Muscle of arm (tissue), 12 donors: Measurements from ENCODE around the gene SCAPER. TPM values are rescaled to one million over a fixed set of nuclear protein-coding genes. Genes with fewer than 3 reads are reported as not detected.

ENCODE experiments used
- DNase-seq: peaks from one replicate; pipeline ENCODE4 v3.0.0-alpha.2; 2013
- polyA plus RNA-seq, 12 donors: library from polyadenylated mRNA; unstranded; fragments of 120-200 nt; gene quantifications; one replicate each; pipeline ENCODE4 v1.2.1, GENCODE V29; 2013; ENCODE audit not compliant: insufficient read length in 12 of 12

SCAPER gene
- polyA plus RNA-seq, 12 donors, result 32.0 to 103 (median 84.6) TPM; not detected in 1

DNA sequence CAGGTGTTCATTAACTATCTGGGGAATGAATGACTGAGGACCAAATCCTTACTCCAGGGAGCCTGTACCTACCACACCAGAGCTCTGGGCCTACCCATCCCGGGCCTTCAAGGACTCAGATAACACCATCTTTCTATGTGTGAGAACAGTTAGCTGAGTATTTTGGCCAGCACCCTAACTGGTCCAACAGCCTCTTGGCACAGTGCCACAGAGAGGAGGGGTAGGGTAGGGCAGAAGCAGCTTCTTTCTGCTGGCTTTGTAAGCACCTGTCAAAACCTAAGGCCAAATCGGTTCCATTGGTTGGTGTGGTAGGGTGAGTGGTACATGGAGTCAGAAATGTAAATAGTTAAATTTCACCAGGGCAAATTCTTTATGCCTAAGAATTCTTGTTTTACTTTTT is 541.9 kb downstream of the SCAPER start:
- DNase-seq, result no peak

DNA sequence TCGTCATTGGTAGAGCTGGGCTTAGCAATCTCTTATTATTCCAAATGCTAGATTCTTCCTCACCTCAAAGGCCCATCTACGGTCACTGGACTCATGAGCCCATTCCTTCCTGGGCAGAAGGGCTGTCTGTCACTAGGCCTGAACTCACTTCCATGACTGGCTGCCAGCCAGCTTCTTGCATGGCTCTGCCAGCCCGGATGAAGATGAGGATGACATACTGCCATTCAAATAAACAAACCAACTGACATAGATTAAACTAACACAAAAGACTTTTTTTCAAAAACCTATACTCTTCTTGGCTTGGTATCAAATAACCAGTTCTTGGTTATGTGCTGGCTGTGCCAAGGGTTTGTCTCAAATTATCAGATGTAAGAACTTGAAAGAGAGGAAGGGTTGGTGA is 544.7 kb downstream of the SCAPER start:
- no peak for DNase-seq

DNA sequence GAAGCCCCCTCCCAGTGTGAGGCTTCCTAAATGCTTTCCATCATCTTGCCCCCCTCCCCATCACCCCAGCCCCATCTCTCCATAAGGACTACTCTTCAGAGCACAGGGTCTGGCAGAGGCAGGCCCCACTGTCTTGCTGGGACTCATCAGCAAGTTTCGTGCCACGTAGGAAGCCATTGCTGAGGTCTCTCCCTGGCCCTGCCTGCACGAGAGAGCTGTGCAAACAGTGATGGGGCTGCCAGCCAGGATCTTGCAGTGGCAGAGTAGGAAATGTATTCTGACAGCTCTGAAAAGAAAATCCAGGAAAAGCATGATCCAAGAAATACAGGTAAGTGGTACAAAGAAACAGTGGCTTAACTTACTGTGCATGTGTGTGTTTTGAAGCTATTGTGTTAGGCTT is 546.0 kb downstream of the SCAPER start:
- DNase-seq, result no peak

DNA sequence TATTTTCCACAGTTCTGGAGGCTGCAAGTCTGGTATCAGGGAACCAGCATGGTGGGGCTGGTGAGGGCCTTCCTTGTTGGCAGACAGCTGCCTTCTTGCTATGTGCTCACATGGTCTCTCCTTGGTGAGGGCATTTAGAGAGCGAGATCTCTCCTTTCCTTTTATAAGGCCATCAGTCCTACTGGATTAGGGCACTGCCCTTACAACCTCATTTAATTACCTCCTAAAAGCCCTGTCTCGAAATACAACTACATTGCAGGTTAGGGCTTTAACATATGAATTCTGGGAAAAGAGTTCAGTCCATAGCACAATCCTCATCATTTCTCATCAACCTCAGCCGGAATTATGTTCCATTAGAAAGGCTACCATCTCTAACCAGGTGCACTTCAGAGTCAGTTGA is 546.7 kb downstream of the SCAPER start:
- DNase-seq, result no peak

DNA sequence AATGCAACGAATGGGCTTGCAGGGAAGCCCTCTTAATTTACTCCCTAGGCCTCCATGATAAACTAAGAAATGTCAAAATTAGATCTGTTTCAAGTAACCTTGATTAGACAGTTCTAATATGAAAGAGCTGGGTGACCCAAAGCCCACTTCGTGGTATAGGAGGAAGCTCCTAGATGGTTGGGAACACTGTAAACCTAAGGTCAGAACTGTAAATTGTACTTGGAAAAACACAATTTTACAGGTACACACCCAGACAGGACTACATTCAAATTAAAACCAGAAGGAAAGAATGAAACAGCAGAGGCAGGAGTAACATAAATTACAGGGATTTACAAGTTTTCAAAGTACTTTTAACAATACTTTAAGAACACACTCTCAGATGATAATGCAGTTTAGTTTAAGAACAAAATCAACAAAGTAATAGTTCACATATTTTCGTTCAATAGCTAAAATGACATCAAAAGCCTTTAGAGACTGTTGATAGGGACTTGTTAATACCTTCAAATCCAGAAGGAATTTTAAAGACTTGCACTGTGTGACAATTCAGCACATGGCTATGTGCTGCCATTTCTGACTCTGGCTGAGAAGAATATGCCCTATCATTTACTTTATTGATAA is 550.2 kb downstream of the SCAPER start:
- DNase-seq, result no peak

DNA sequence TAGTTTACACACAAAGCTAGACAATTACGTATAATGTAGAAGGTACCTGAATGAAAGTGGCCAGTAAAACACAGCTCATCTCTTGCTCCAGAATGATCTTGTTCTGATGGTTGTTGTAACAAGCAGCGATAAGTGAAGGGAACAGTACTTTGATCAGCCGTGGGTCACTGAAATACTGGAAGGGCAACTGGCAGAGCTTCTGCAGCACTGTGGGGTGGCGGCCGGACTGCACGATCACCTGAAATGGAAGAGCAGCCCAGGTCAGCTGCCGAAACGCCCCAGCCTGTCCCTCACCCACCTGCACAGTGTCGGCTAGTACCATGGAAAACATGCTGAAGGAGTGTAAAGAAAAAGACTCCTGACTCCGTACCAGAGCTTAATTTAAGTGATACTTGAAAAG is 551.2 kb downstream of the SCAPER start:
- no peak for DNase-seq

DNA sequence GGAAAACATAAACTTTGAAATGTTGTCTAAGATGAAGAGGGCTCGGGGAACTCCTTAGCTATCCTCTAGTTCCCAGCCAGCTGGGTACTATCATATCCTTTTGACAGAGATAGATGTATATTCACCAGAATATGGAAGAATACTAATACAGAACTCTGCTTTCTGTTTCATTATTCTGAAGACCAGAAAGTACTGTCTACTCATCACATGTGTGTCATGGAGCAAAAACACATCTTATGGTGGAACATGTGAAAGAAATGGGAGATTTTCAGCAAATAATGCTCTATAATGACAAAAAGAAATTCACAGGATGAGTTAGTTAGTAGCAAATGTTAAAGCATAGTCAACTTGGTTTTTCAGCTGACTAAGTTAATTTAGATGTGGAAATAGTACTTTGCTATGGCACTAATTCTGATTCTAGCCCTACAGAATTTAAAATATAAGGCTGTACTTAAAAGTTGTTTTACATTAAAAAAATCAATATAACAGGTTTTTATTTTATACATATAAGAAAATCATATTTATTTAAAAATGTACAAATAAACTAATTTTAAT is 552.0 kb downstream of the SCAPER start:
- no peak for DNase-seq

DNA sequence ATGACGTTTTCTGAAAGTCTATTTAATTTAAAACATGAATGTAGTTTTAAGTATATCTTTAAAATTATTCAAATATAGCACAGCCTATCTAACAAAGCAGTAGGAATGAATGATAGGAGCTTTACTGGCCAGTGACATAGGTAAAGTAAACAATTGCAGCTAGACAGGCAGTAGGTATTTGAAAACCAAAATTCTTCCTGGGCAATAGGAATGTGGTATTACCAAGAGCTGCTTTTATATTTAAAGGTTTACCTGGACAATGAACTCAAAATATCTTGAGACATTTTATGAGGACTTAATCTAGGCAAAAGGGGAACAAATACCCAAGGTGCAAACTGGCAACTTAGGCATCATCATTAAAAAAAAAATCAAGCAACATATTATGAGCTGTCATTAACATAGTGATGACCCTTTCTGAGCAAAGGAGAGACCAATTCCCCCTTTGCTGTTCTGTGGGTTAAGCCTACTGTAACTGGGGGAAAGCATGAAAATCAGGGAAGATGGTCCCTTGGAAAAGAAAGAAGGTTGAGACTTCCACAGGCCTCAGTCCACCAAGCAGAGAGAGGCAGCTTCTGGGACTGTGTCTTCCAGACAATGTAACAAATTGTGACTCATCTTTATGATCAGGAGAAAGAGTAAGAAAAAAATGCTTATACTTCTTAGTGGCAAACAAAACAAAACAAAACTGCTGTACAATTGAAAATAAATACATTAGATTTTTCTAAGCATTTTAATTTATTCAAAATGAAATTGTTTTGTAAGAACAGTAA is 555.7 kb downstream of the SCAPER start:
- no peak for DNase-seq

DNA sequence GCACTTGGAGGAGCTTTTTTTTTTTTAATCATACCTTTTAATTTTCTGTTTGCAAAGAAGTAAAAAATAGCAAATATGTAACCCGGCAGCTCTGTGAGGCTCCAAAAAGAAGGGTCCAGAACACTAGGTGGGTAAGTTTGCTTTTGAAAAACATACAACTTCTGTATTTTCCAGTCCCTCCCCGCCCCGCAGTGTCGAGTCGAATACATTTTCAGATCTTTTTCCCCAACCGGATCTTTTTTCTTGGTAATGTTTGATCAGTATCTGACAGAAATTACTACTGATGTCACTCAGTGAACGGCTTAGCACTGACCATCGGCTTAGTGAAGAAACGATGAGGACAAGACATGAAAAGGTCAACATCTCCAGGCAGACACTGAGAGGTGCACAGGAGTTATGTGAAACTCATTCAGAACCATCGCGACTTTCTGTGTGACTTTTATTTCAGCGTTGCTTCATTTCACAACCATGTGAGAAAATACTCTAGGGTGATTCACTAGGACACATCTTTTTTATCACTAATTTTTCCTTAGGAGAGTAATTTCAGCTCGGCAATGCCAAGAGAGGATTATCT is 557.6 kb downstream of the SCAPER start:
- DNase-seq, result no peak

DNA sequence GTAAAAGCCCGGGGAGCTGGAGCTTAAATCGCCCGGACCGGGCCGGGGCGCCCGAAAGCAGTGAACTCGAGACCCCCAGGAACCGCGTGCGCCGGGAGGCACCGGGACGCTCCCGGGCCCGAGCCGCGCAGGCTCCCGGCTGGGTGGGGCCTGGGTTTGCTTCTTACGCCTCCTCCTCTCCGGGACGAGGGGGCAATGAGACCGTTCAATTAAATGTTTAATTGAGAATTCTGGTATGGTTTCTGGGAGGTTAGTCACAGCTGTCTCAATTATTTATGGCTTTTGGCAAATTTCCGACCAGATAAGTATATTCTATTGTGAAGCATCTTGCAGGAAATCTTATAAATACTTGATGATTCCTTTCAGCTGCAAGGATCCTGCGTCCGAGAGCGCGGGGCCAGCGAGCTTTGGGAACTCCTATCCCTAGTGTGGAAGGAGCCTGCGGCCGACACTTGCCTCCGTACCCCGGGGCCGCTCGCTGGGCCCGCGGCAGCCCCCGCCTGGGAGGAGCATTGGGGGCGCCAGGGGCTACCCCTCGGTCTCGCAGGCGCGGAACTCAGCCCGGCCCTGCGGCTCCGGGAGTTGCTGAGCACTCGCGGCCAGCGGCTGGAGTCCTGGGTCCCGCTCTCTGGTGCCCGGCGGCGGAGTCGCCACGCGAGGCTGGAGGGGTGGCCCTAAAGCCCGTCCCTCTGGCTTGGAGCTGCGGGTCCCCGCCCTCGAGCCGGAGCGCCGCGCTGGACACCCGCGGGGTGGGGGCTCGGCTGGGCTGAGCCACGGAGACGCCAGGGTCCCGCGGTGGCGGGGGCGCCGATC is 558.3 kb downstream of the SCAPER start:
- DNase-seq, result no peak

DNA sequence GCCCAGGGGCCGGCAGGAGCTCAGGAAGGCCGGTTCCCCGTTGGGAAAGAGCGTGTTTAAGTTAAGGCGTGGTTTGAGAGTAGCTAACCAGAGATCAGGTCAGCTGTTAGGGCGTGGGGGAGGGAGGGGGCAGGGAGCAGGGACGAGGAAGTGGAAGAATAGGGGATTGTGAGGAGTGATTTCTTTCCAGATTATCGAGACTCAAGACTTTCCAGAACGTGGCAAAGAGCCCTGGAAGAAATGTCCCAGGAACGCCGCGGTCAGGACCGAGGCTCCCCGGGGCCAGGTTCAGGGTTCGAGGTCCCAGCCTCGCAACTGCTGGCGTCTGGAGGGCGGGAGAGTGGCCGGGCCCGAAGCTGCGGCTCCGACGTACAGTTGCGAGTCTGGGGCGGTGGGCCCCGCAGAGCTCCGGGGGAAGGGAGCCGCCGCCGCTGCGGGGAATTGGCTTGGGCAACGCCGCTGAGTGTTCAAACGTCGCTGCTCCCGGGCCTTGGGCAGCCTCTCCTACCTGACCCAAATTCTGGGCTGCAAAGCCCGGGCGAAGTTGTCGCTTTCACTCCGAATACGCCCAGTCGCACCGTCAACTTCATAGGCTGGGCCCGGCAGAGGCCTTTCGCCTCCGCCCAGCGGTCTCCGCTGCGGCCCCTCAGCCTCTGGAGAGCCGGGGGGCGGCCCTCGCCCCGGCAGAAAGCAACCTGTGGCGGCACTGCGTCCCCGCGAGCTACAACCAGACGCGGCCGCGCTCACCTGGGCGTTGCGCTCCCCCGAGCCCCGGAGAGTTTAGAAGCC is 559.1 kb downstream of the SCAPER start:
- no peak for DNase-seq

DNA sequence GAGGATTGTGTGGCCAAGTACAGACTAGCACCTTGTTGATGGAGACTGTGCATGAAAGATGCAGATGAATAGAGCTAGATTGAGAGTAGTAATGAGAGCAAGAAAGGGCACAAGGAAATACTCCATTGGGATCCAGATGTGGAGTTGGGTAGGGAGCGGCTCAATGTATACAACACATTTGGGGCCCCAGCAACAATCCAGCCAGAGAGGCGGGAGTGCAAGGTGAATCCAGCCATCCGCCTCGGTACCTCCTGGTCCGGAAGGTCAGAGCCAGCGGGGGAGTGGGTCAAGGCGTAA is 559.6 kb downstream of the SCAPER start:
- no peak for DNase-seq

DNA sequence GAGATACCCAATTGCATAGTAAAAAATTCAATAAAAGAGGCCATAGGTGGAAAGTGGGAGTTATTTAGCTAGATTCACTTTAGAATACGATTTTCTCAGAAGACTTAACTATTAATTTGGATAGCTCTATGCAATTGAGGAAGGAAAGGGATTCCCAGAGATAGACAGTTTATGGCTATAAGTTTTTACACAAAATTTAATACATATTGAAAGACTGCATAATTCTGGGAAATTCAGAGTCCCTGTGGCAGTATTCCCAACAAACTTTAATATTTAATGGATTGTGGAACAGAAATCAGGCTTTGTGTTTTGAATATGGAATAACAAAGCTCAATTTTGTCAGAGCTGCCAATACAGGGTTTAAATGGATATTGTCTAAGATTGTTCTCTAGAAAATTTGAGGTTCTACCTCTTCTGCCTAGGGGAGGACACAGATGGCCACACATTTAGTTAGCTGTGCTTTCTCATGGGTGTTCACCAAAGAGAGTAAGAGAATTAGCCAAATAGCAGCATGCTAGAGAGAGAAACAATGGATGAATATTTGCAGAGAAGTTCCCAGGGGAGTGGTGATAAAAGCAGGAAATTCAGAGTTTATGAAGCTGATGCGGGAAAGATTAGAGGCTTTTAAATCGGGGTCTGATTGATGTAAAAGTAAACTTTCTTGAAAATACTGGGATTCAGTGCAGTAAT is 560.1 kb downstream of the SCAPER start:
- DNase-seq, result no peak

DNA sequence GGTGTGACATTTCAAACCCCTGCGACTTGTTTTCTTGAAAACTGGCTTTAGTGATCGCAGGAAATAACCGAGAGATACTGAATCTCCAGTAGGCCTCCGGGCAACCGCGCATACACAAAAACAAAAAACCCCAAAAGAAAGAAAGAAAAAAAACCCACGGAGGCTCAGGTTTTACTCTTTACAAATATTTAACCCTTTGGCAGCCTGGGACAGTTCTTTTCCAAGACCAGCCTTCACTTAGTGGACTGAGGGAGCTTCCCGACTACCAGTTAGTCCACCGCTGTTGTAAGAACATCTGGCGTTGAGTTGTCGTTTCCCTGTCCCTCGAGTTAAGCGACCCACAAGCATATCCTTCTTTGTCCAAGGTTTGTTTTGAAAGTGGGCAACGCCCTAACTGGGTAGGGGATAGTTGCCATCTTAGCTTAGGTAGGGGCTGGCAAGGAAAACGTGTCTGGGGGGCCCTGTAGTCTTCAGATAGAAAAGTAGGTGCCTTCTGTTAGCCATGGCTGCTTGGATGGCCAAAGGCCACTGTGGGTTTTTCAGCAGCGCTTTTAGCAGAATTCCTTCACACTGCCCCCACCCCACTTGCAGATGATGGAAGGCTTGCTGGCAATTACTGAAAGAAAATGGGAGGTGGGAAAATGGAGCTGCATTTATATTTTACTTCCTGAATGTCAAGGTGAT is 561.7 kb downstream of the SCAPER start:
- no peak for DNase-seq

DNA sequence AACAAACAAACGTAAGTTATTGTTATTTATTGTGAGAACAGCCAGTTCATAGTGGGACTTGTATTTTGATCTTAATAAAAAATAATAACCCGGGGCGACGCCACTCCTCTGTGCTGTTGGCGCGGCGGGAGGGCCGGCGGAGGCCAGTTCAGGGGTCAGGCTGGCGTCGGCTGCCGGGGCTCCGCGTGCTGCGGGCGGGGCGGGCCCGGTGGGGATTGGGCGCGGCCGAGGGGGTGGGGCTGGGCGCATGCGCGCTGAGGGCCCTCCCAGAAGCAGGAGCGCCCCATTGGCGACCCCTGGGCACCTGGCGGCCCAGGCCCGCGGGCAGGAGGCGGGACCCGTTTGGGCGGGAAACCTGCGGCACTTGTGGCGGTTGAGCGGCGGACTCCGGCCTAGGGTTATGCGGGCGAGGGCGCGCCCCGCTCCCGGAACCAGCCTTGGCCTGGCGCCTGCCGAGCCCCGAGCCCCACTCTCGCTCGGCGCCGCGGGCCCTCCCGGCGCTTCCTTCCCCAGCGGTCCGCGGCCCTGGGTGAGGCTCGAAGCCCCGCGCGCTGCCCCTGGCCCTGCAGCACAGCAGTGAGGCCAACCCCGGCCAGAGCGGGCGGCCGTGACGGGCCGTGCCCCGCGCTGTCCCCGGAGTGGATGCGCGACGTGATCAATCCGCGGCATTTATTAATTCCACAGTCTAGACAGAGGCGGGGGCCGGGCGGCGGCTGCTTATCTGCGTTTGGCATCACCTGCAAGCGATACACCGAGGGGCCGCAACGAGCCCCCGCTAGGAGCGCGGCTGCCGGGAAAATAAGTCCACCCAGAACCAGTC is 562.5 kb downstream of the SCAPER start:
- DNase-seq, result no peak

DNA sequence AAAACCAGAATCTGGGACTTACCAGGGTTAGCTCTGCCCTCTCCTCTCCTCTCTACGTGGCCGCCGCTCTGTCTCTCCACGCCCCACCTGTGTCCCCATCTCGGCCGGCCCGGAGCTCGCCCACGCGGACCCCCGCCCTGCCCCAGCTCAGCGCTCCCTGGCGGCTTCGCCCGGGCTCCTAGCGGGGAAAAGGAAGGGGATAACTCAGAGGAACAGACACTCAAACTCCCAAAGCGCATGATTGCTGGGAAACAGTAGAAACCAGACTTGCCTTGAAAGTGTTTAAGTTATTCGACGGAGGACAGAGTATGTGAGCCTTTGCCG is 563.1 kb downstream of the SCAPER start:
- DNase-seq, result no peak

DNA sequence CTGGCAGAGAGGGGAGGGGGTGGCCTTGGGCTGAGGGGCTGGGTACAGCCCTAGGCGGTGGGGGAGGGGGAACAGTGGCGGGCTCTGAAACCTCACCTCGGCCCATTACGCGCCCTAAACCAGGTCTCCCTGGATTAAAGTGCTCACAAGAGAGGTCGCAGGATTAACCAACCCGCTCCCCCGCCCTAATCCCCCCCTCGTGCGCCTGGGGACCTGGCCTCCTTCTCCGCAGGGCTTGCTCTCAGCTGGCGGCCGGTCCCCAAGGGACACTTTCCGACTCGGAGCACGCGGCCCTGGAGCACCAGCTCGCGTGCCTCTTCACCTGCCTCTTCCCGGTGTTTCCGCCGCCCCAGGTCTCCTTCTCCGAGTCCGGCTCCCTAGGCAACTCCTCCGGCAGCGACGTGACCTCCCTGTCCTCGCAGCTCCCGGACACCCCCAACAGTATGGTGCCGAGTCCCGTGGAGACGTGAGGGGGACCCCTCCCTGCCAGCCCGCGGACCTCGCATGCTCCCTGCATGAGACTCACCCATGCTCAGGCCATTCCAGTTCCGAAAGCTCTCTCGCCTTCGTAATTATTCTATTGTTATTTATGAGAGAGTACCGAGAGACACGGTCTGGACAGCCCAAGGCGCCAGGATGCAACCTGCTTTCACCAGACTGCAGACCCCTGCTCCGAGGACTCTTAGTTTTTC is 563.6 kb downstream of the SCAPER start:
- DNase-seq, result no peak

DNA sequence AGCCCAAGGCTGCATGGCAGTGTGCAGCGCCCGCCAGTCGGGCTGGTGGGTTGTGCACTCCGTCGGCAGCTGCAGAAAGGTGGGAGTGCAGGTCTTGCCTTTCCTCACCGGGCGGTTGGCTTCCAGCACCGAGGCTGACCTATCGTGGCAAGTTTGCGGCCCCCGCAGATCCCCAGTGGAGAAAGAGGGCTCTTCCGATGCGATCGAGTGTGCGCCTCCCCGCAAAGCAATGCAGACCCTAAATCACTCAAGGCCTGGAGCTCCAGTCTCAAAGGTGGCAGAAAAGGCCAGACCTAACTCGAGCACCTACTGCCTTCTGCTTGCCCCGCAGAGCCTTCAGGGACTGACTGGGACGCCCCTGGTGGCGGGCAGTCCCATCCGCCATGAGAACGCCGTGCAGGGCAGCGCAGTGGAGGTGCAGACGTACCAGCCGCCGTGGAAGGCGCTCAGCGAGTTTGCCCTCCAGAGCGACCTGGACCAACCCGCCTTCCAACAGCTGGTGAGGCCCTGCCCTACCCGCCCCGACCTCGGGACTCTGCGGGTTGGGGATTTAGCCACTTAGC is 564.3 kb downstream of the SCAPER start:
- no peak for DNase-seq
